WERI-Rb-1 (cell line): ENCODE measurements around the gene ZNF396.

Experiments used
- DNase-seq: peaks from one replicate; pipeline ENCODE4 v3.0.0-alpha.2; 2020
- H3K27ac ChIP-seq: fragments of 250-450 bp; sonication (Bioruptor Pico); 2 replicates; pipeline ENCODE4 v1.5.1; 2020; ENCODE audit warnings: mild to moderate bottlenecking, moderate library complexity
- H3K27me3 ChIP-seq: fragments of 250-450 bp; sonication (Bioruptor Pico); 2 replicates; pipeline ENCODE4 v1.5.1; 2021; ENCODE audit warnings: mild to moderate bottlenecking, low read depth, moderate library complexity; ENCODE audit not compliant: insufficient read depth, severe bottlenecking
- H3K36me3 ChIP-seq: fragments of 250-450 bp; sonication (Bioruptor Pico); 2 replicates; pipeline ENCODE4 v1.5.1; 2020; ENCODE audit warnings: mild to moderate bottlenecking, moderate library complexity
- H3K4me3 ChIP-seq: 2 replicates; pipeline ENCODE4 v1.5.1; 2011; ENCODE audit warnings: low read depth, mild to moderate bottlenecking, control low read depth, low read length
- H3K9me3 ChIP-seq: fragments of 250-450 bp; sonication (Bioruptor Pico); 2 replicates; pipeline ENCODE4 v1.5.1; 2021; ENCODE audit warnings: mild to moderate bottlenecking, moderate library complexity; ENCODE audit not compliant: severe bottlenecking
- CTCF ChIP-seq: IDR thresholded peaks from 2 replicates; pipeline ENCODE4 v1.5.1; 2011; ENCODE audit warnings: low read depth, mild to moderate bottlenecking, control low read depth, inconsistent platforms, low read length

The ZNF396 gene

GRCh38 chr18:35355140-35355618 lies 22.0 kb downstream of the ZNF396 start:
- Histone ChIP-seq H3K9me3 (peaks cover 8% of the 10 kb centered on the region), H3K27me3 (no peaks in the 10 kb centered on the region), H3K36me3 (no peaks in the 10 kb centered on the region), H3K4me3 (no peak overlapping the region; the same call in 1 of the 2 replicates), H3K27ac (no peak overlapping the region)
- peak; percentile 76 for DNase-seq
- peak; percentile 81 for TF ChIP-seq CTCF

GRCh38 chr18:35352778-35353177 lies 24.4 kb downstream of the ZNF396 start:
- TF ChIP-seq CTCF = no peak
- Histone ChIP-seq H3K27ac (no peak overlapping the region), H3K9me3 (peaks cover 8% of the 10 kb centered on the region), H3K4me3 (no peak overlapping the region), H3K27me3 (no peaks in the 10 kb centered on the region), H3K36me3 (no peaks in the 10 kb centered on the region)
- no peak for DNase-seq

- TF ChIP-seq CTCF = no peak
- peaks cover 8% of the 10 kb centered on the region for H3K9me3 ChIP-seq
- H3K27me3 ChIP-seq = no peaks in the 10 kb centered on the region
- no peaks in the 10 kb centered on the region for H3K36me3 ChIP-seq
- DNase-seq = no peak
- H3K4me3 ChIP-seq = no peak overlapping the region
- no peak overlapping the region for H3K27ac ChIP-seq
Observed at GRCh38 chr18:35352283-35352682, 24.9 kb downstream of the ZNF396 start.

GRCh38 chr18:35348001-35348400 lies 29.1 kb downstream of the ZNF396 start:
- no peak for DNase-seq
- no peak for TF ChIP-seq CTCF
- Histone ChIP-seq H3K27me3 (no peaks in the 10 kb centered on the region), H3K4me3 (no peak overlapping the region), H3K36me3 (peaks cover 2% of the 10 kb centered on the region), H3K9me3 (peaks cover 8% of the 10 kb centered on the region), H3K27ac (no peak overlapping the region)

GRCh38 chr18:35345950-35346349 lies 31.2 kb downstream of the ZNF396 start:
- DNase-seq = no peak
- H3K4me3 ChIP-seq = no peak overlapping the region
- no peak overlapping the region for H3K27ac ChIP-seq
- peaks cover 15% of the 10 kb centered on the region for H3K36me3 ChIP-seq
- no peaks in the 10 kb centered on the region for H3K27me3 ChIP-seq
- no peak for TF ChIP-seq CTCF
- no peaks in the 10 kb centered on the region for H3K9me3 ChIP-seq

- Histone ChIP-seq H3K4me3 (no peak overlapping the region), H3K36me3 (peaks cover 18% of the 10 kb centered on the region), H3K27me3 (no peaks in the 10 kb centered on the region), H3K9me3 (no peaks in the 10 kb centered on the region), H3K27ac (no peak overlapping the region)
- TF ChIP-seq CTCF = no peak
- DNase-seq = no peak
Observed at GRCh38 chr18:35345460-35345921, 31.6 kb downstream of the ZNF396 start.
